Left lung (tissue), 10 donors: ENCODE data around the gene PLET1. TPM values are rescaled to one million over a fixed set of nuclear protein-coding genes. Genes with fewer than 3 reads are reported as not detected.

Experiments used
- ATAC-seq: fragments of 200-7000 bp; cut with Tn5 transposase; one replicate; pipeline ENCODE4 v1.9.1; 2020; ENCODE audit warnings: moderate library complexity
- DNase-seq, 4 donors: peaks; one replicate each; pipeline ENCODE4 v3.0.0-alpha.2; 2013 to 2020
- H3K27ac ChIP-seq, 2 donors: fragments of 200-600 bp; sonication (generic) in 1 of 2; one replicate each; pipeline versions ENCODE4 v1.5.0 to v1.8.0; 2020 to 2021
- H3K27me3 ChIP-seq, 2 donors: fragments of 200-600 bp; sonication (generic) in 1 of 2; one replicate each; pipeline versions ENCODE4 v1.5.0 to v1.8.0; 2020 to 2021
- H3K36me3 ChIP-seq, 2 donors: fragments of 200-600 bp; sonication (generic) in 1 of 2; one replicate each; pipeline versions ENCODE4 v1.5.0 to v1.8.0; 2020 to 2021
- H3K4me1 ChIP-seq, 2 donors: fragments of 200-600 bp; one replicate each; pipeline ENCODE4 v1.8.0; 2021
- H3K4me3 ChIP-seq, 2 donors: fragments of 200-600 bp; sonication (generic) in 1 of 2; one replicate each; pipeline versions ENCODE4 v1.5.0 to v1.8.0; 2020 to 2021; ENCODE audit warnings: mild to moderate bottlenecking in 1 of 2
- H3K9me3 ChIP-seq, 2 donors: fragments of 200-600 bp; sonication (generic) in 1 of 2; one replicate each; pipeline versions ENCODE4 v1.5.0 to v1.8.0; 2020 to 2021
- CTCF ChIP-seq, 2 donors: fragments of 200-600 bp; sonication (generic) in 1 of 2; IDR thresholded peaks; one replicate each; pipeline versions ENCODE4 v1.5.0 to v1.8.0; 2021; ENCODE audit warnings: antibody characterized with exemption in 2 of 2
- intact Hi-C, 2 donors: fragments of 100-400 bp; cut with DNase I; formaldehyde crosslinking; loops; one replicate each; pipeline versions ENCODE4 v1.11.2 to v1.14.2; 2022
- polyA plus RNA-seq, 6 donors: library from polyadenylated mRNA; unstranded; fragments of 120-200 nt; gene quantifications; one replicate each; pipeline ENCODE4 v1.2.1, GENCODE V29; 2013; ENCODE audit not compliant: insufficient read length in 6 of 6
- total RNA-seq, 2 donors: library from RNA; stranded (reverse); fragmentation: NEBNext Ultra II Directional; extraction: Animal tissue kit (Norgen Biotek cat#: 25700); gene quantifications; one replicate each; pipeline ENCODE4 v1.2.1, GENCODE V29; 2021
- donor health status: DM: no; HTN: yes; CAD: no.
- donor health status: DM: no; HTN: no; CAD: no.

The PLET1 gene
- total and polyA plus RNA-seq, 8 donors: 0.18 TPM; not detected in 6

- Histone ChIP-seq H3K27me3 (no peaks in the 10 kb centered on the region), H3K9me3 (no peaks in the 10 kb centered on the region), H3K36me3 (peaks cover 0 to 22% of the 10 kb centered on the region in 2 donors), H3K4me3 (peak overlapping the region; percentile 67 to 79), H3K4me1 (peaks cover 6 to 20% of the 10 kb centered on the region in 2 donors), H3K27ac (no peak overlapping the region)
- DNase-seq (no peak), ATAC-seq (no peak)
- TF ChIP-seq CTCF (IDR thresholded peaks at IDR 0.05): no peak
- intact Hi-C loops: no loop called here
Observed at GRCh38 chr11:112227471-112227870, 33.2 kb downstream of the PLET1 start.

- TF ChIP-seq CTCF (IDR thresholded peaks at IDR 0.05): no peak
- peaks cover 6 to 20% of the 10 kb centered on the region in 2 donors for H3K4me1 ChIP-seq
- peak overlapping the region; percentile 96 for H3K27ac ChIP-seq
- H3K27me3 ChIP-seq: no peaks in the 10 kb centered on the region
- DNase-seq (peak in 1 of 4 donors; percentile 24), ATAC-seq (peak; percentile 54)
- H3K36me3 ChIP-seq: peaks cover 0 to 22% of the 10 kb centered on the region in 2 donors
- peak overlapping the region; percentile 67 to 79 for H3K4me3 ChIP-seq
- intact Hi-C loops: no loop called here
- H3K9me3 ChIP-seq: no peaks in the 10 kb centered on the region
Observed at GRCh38 chr11:112226831-112227401, 33.7 kb downstream of the PLET1 start.

- peak within 1 kb of the TSS; percentile 67 to 79 for H3K4me3 ChIP-seq
- peak within 1 kb of the TSS; percentile 96 for H3K27ac ChIP-seq
- peak; percentile 98 for ATAC-seq
- no peak for TF ChIP-seq CTCF (IDR thresholded peaks at IDR 0.05)
- H3K4me1 ChIP-seq: peaks cover 6 to 20% of the 10 kb centered on the region in 2 donors
- H3K36me3 ChIP-seq: peaks cover 0 to 20% of the 10 kb centered on the region in 2 donors
- intact Hi-C loops: no loop called here
- H3K9me3 ChIP-seq: no peaks in the 10 kb centered on the region
- no peaks in the 10 kb centered on the region for H3K27me3 ChIP-seq
- DNase-seq: peak; percentile 91 to 96 (median 92)
Observed at GRCh38 chr11:112226062-112226830, 34.4 kb downstream of the PLET1 start, which contains the start of gene PTS. Gene PTS (plus strand): TSS chr11:112226428. CDS start chr11:112226444, 16 bp downstream.

DNA sequence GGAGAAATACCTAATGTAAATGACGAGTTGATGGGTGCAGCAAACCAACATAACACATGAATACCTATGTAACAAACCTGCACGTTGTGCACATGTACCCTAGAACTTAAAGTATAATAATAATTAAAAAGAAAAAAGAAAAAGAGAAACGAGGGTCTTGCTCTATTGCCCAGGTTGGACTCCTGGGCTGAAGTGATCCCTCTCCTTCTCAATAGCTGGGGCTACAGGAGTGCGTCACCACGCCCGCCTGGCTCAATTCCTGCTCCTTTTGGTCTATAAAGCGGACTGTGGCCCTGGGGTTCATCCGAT lies 35.0 kb downstream of the PLET1 start:
- intact Hi-C loops: no loop called here
- ATAC-seq (no peak), DNase-seq (no peak)
- Histone ChIP-seq H3K4me1 (peaks cover 6 to 20% of the 10 kb centered on the region in 2 donors), H3K36me3 (peaks cover 0 to 15% of the 10 kb centered on the region in 2 donors), H3K4me3 (peak overlapping the region; percentile 67 to 79), H3K9me3 (no peaks in the 10 kb centered on the region), H3K27ac (peak overlapping the region; percentile 96), H3K27me3 (no peaks in the 10 kb centered on the region)
- no peak for TF ChIP-seq CTCF (IDR thresholded peaks at IDR 0.05)

- Histone ChIP-seq H3K27ac (no peak overlapping the region), H3K9me3 (no peaks in the 10 kb centered on the region), H3K4me3 (no peak overlapping the region), H3K27me3 (no peaks in the 10 kb centered on the region), H3K4me1 (peaks cover 6 to 20% of the 10 kb centered on the region in 2 donors), H3K36me3 (no peaks in the 10 kb centered on the region)
- intact Hi-C loops: no loop called here
- ATAC-seq: no peak
- no peak for TF ChIP-seq CTCF (IDR thresholded peaks at IDR 0.05)
- DNase-seq: no peak
Observed at GRCh38 chr11:112223754-112224532, 36.7 kb downstream of the PLET1 start.
